HUES6 (cell line): ENCODE measurements around the gene ITGB4.

ENCODE experiments used
- H3K27ac ChIP-seq: 2 replicates; pipeline ENCODE4 v1.7.0; 2013; ENCODE audit warnings: low read depth, mild to moderate bottlenecking, low read length, inconsistent platforms
- H3K27me3 ChIP-seq: 2 replicates; pipeline ENCODE4 v1.6.1; 2013; ENCODE audit warnings: low read length; ENCODE audit not compliant: control insufficient read depth, insufficient read depth
- H3K36me3 ChIP-seq: 2 replicates; pipeline ENCODE4 v1.6.1; 2013; ENCODE audit warnings: low read length; ENCODE audit not compliant: control insufficient read depth, insufficient read depth
- H3K4me1 ChIP-seq: 2 replicates; pipeline ENCODE4 v1.6.1; 2013; ENCODE audit warnings: low read length; ENCODE audit not compliant: control insufficient read depth, insufficient read depth
- H3K4me3 ChIP-seq: 2 replicates; pipeline ENCODE4 v1.5.1; 2013; ENCODE audit warnings: low read depth, low read length
- H3K9ac ChIP-seq: one replicate; pipeline ENCODE4 v1.6.1; 2013; ENCODE audit warnings: mild to moderate bottlenecking, low read length
- H3K9me3 ChIP-seq: 2 replicates; pipeline ENCODE4 v1.6.1; 2013; ENCODE audit warnings: low read depth, low read length; ENCODE audit not compliant: control insufficient read depth, insufficient read depth

Gene ITGB4

DNA sequence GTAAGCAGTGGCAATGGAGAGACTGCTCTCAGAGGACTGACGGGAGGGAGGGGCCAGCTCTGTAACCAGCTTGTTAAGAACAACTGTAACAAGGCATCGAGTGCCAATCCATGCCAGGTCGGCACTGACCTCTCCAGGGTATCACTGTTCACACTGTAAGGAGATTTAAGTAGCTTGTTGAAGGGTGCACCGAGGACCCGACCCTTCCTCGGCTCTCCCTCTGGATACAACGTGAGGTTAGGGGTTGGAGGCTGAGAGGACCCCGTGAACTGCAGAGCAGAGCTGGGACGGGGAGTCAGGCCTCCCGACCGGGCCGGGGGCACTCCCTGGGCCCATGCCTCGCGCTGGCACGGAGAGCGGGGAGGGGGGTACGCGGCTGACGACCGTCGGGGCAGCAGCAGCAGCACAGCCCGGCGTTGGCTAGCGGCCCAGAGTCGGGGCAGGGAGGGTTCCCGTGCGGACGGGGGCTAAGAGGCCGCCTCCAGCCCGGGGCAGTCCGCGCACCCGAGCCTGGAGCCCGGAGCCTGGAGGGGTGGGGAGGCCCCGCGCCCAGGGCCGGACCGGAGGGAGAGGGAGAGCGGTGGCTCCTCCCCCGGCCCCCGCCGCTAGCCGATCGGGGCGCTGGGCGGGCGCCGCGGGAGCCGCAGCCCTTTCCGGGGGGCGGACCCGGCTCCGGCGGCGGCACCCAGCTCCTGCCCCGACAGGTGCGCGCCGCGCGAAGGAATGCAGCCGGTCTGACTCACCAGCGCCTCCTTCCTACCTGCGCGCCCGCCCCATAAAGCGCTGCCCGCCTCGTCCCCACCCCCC is at the start of gene ITGB4:
ITGB4 (plus strand) TSS at position 804 of the 807 bp plus-strand sequence. CDS start 3,245 bp downstream, outside the sequence.
- no peaks in the 10 kb centered on the region for H3K36me3 ChIP-seq
- H3K9me3 ChIP-seq = no peaks in the 10 kb centered on the region
- H3K4me1 ChIP-seq = 0 out of 2 replicates have a peak, but pooled peaks cover 6% of the 10 kb centered on the region
- H3K9ac ChIP-seq = peak within 1 kb of the TSS; percentile 38
- H3K27ac ChIP-seq = no peak within 1 kb of the TSS
- peaks cover 39% of the 10 kb centered on the region for H3K27me3 ChIP-seq
- H3K4me3 ChIP-seq = peak within 1 kb of the TSS; percentile 71

DNA sequence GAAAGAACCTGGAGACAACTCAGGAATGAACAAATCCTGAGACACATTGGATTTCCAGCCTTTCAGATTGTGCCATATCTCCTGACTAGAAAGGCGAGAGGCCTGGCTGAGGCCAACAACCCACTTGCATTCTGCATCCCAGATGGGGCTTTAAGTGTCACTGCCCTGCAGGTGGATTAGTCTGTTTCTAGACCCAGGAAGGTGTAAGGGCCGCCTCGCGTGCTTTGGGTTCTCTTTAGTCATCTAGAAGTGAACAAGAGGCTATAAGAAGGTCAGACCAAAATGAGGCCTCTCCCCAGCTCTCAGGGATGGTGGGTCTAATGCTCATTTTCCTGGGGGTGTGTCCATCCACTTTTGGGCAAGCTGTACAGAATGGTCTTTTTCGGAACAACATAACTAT is 49.2 kb upstream of the ITGB4 start:
- H3K27ac ChIP-seq = no peak overlapping the region
- H3K27me3 ChIP-seq = no peaks in the 10 kb centered on the region
- H3K9ac ChIP-seq = no peak overlapping the region
- H3K36me3 ChIP-seq = peaks cover 59% of the 10 kb centered on the region
- no peak overlapping the region for H3K4me3 ChIP-seq
- peaks cover 4% of the 10 kb centered on the region for H3K4me1 ChIP-seq
- H3K9me3 ChIP-seq = no peaks in the 10 kb centered on the region

DNA sequence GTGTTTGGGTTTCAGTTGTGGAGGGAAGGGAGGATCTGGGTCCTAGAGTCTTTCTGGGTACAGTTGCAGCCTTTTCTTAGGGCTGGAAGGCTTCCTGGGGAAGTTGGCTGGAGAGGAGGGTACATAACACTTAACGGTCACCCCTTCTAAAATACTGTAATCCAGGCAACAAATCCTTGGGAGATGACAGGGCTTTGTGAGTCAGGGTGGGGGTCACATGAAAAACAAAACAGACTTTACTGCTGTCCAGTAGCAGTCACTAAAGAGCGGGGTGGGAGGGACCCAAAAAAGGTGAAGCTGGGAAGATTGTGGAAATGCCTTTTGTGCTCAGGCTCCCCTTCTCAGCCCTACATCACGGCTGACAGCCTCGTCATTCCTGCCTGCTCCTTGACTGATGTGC is 47.8 kb upstream of the ITGB4 start:
- H3K9ac ChIP-seq = no peak overlapping the region
- H3K4me1 ChIP-seq = no peaks in the 10 kb centered on the region
- H3K36me3 ChIP-seq = peaks cover 62% of the 10 kb centered on the region
- H3K4me3 ChIP-seq = no peak overlapping the region
- no peaks in the 10 kb centered on the region for H3K27me3 ChIP-seq
- no peak overlapping the region for H3K27ac ChIP-seq
- H3K9me3 ChIP-seq = no peaks in the 10 kb centered on the region

DNA sequence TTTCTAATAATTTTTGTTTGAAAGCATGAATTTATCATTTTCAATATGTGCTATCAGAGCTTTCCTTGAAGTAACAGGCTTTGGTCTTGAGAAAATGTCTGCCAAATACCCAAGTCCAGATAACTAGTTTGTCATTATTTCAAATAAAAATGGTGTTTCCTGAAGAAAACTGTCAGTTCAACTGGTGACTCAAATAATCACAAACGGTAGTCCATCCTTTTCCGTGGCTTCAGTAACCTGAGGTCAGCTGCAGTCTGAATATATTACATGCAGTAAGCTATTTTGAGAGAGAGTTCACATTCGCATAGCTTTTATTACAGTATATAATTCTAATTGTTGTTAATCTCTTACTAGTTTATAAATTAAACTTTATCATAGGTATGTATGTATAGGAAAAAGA is 44.8 kb upstream of the ITGB4 start:
- Histone ChIP-seq H3K4me1 (no peaks in the 10 kb centered on the region), H3K27me3 (no peaks in the 10 kb centered on the region), H3K4me3 (no peak overlapping the region), H3K36me3 (peaks cover 59% of the 10 kb centered on the region), H3K9me3 (no peaks in the 10 kb centered on the region), H3K9ac (no peak overlapping the region), H3K27ac (no peak overlapping the region)

DNA sequence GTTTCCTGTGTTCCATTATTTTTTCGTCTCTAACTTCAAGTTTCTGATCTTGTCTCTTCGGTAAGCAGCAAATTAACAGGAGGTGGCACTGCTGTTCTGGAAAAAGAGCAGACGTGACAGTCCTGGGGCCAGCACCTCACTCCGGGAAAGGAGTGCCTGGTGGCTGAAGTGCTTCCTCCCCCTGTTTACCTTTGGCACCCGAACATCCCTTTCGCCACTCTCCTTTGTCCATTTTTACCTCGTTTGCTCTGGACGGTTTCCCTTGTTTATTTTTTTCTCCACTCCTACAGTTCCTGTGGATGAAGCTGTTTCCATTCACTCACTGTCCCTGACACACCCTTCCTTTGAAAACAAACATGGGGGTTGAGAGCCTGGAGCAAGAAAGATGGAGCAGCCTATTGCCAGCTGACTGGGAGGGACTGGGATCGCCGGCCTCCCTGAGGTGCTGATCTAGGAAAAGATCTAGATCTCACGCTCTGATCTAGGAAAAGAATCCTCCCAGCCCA is 41.5 kb upstream of the ITGB4 start:
- Histone ChIP-seq H3K4me1 (no peaks in the 10 kb centered on the region), H3K4me3 (no peak overlapping the region), H3K36me3 (peaks cover 38% of the 10 kb centered on the region), H3K27ac (no peak overlapping the region), H3K9ac (no peak overlapping the region), H3K9me3 (no peaks in the 10 kb centered on the region), H3K27me3 (no peaks in the 10 kb centered on the region)

DNA sequence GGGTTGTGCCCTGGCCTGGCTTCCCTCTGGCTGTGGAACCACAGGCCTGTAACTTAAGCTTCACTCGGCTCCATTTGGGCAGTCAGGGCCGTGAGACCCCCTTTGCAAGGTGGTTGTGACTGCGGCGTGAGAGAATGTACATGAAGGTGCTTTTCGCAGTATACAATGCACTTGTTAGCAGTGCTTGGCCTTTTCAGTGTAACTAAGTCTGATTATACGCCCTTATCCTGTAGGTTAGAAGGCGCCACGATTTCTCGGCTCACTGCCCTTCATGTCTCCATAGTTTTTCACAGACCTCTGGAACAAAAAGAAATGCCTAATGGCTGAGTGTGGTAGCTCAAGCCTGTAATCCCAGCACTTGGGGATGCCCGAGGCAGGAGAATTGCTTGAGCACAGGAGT is 40.8 kb upstream of the ITGB4 start:
- no peaks in the 10 kb centered on the region for H3K4me1 ChIP-seq
- H3K4me3 ChIP-seq = no peak overlapping the region
- no peaks in the 10 kb centered on the region for H3K27me3 ChIP-seq
- H3K27ac ChIP-seq = no peak overlapping the region
- H3K9ac ChIP-seq = no peak overlapping the region
- H3K36me3 ChIP-seq = peaks cover 38% of the 10 kb centered on the region
- H3K9me3 ChIP-seq = no peaks in the 10 kb centered on the region

DNA sequence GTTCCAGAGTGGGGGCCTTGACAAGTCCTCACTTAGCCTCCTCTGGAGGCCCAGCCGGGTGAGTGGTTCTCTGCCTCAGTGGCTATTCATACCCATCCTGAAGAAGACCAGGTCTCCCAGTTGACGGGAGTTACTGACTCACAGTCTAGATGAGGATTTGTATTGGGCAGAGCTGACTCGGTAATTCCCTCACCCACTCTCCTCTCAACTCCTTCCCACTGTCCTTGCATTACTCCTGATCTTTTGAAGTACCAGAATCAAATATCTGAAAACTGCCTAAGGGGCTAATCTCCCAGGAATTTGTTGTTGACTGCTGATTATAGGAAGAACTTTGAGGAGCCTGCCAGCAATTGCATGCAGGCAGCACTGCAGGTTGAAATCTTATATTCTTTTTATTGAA is 40.0 kb upstream of the ITGB4 start:
- H3K36me3 ChIP-seq = peaks cover 38% of the 10 kb centered on the region
- H3K4me1 ChIP-seq = no peaks in the 10 kb centered on the region
- H3K27ac ChIP-seq = no peak overlapping the region
- no peaks in the 10 kb centered on the region for H3K27me3 ChIP-seq
- H3K4me3 ChIP-seq = no peak overlapping the region
- H3K9ac ChIP-seq = no peak overlapping the region
- no peaks in the 10 kb centered on the region for H3K9me3 ChIP-seq

DNA sequence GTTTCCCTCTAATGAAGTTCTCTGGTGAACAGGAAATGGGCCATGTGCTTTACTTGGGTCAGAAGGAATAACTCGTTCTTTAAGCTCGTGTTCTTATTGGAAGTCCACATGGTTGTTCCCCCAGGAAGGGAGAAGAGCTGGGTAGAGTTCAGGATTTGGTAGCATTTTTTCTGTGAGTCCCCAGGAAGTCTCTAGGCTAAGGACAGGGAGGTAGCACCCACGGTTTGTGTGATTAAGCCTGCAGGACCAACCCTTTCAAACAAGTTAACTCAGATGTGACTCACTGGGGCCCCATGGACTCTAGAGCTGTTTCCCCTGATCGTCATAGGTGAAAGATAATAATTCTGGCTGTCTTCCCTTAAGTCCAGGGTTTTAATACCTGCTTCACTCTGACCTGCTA is 37.7 kb upstream of the ITGB4 start:
- H3K9me3 ChIP-seq = no peaks in the 10 kb centered on the region
- H3K36me3 ChIP-seq = peaks cover 33% of the 10 kb centered on the region
- no peaks in the 10 kb centered on the region for H3K4me1 ChIP-seq
- H3K27ac ChIP-seq = no peak overlapping the region
- H3K9ac ChIP-seq = no peak overlapping the region
- H3K4me3 ChIP-seq = no peak overlapping the region
- no peaks in the 10 kb centered on the region for H3K27me3 ChIP-seq

DNA sequence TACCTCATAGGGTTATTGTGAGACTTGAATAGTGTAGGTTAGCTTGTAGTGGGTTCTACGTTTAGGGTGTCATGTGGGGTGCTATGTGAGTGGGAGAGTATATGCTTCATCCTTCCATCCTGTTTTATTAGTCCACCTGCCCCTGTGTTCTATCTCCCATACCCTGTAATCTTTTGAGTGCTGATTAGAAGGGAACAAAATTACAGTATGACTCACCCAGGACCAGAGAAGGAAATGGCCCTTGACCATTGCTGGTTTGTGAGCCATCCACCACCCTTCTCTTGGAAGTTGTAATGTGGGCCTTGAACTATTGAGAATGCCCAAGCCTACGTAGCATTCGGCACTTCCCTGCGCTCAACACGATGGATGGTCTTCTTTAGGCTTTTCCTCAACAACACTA is 37.0 kb upstream of the ITGB4 start:
- Histone ChIP-seq H3K27ac (no peak overlapping the region), H3K27me3 (no peaks in the 10 kb centered on the region), H3K36me3 (peaks cover 31% of the 10 kb centered on the region), H3K9ac (no peak overlapping the region), H3K9me3 (no peaks in the 10 kb centered on the region), H3K4me3 (no peak overlapping the region), H3K4me1 (no peaks in the 10 kb centered on the region)

DNA sequence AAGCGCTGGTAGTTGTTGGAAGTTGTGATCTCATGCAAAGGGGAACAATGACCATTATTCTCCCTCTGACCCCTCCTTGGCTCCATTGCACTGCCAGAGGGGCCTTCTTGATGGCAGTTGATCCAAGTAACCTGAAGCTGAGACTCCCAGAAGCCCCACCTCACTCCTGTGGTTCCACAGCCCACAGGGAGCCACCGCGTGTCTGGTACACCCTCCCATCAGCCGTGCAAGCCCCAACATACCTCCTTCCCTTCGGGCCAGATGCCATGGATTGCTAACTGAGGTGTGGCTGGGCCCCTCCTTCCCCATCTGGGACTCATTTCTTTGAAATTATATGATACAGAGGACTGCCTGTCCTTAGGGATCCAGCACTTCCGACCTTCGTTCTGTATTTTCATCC is 36.3 kb upstream of the ITGB4 start:
- H3K9ac ChIP-seq = no peak overlapping the region
- H3K27ac ChIP-seq = no peak overlapping the region
- H3K36me3 ChIP-seq = peaks cover 24% of the 10 kb centered on the region
- no peak overlapping the region for H3K4me3 ChIP-seq
- no peaks in the 10 kb centered on the region for H3K9me3 ChIP-seq
- no peaks in the 10 kb centered on the region for H3K4me1 ChIP-seq
- H3K27me3 ChIP-seq = no peaks in the 10 kb centered on the region

DNA sequence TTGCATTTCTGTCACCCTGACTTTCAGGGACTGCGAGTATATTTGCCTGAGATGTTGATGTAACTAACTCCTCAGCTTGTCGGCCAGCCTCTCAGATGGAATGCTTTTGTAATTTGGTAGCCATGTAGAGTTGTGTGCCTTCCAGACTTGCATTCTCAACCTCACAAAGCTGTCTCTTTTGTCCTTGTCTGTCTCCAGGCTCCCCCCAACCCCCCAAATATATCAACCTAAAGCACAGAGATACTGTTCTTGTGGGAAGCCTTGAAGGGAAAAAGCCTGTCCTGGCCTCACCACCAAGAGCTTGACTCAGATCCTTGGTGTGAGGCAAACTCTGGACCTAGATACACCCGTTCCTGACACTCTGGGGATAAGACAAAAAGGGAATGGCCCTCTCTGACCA is 35.8 kb upstream of the ITGB4 start:
- H3K36me3 ChIP-seq = peaks cover 19% of the 10 kb centered on the region
- H3K4me1 ChIP-seq = no peaks in the 10 kb centered on the region
- H3K9ac ChIP-seq = no peak overlapping the region
- H3K4me3 ChIP-seq = no peak overlapping the region
- no peaks in the 10 kb centered on the region for H3K27me3 ChIP-seq
- no peaks in the 10 kb centered on the region for H3K9me3 ChIP-seq
- H3K27ac ChIP-seq = no peak overlapping the region
